ENCODE measurements around the gene KLHL4. TPM values are rescaled to one million over a fixed set of nuclear protein-coding genes. Genes with fewer than 3 reads are reported as not detected.
"Not testable (repeated sequence)": the region's sequence is repeated elsewhere in the genome, so short reads cannot be mapped to it uniquely, and the experiment has no call there.

KLHL4 gene, protein sequence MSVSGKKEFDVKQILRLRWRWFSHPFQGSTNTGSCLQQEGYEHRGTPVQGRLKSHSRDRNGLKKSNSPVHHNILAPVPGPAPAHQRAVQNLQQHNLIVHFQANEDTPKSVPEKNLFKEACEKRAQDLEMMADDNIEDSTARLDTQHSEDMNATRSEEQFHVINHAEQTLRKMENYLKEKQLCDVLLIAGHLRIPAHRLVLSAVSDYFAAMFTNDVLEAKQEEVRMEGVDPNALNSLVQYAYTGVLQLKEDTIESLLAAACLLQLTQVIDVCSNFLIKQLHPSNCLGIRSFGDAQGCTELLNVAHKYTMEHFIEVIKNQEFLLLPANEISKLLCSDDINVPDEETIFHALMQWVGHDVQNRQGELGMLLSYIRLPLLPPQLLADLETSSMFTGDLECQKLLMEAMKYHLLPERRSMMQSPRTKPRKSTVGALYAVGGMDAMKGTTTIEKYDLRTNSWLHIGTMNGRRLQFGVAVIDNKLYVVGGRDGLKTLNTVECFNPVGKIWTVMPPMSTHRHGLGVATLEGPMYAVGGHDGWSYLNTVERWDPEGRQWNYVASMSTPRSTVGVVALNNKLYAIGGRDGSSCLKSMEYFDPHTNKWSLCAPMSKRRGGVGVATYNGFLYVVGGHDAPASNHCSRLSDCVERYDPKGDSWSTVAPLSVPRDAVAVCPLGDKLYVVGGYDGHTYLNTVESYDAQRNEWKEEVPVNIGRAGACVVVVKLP
- polyA plus RNA-seq (2011; rRNA removed) (0.17 and 0.33 TPM in 2 replicates), polyA minus RNA-seq (2011; rRNA and poly(A)+ RNA removed) (0.17 and 0.32 TPM in 2 replicates)

- TF ChIP-seq, protein P1, sequence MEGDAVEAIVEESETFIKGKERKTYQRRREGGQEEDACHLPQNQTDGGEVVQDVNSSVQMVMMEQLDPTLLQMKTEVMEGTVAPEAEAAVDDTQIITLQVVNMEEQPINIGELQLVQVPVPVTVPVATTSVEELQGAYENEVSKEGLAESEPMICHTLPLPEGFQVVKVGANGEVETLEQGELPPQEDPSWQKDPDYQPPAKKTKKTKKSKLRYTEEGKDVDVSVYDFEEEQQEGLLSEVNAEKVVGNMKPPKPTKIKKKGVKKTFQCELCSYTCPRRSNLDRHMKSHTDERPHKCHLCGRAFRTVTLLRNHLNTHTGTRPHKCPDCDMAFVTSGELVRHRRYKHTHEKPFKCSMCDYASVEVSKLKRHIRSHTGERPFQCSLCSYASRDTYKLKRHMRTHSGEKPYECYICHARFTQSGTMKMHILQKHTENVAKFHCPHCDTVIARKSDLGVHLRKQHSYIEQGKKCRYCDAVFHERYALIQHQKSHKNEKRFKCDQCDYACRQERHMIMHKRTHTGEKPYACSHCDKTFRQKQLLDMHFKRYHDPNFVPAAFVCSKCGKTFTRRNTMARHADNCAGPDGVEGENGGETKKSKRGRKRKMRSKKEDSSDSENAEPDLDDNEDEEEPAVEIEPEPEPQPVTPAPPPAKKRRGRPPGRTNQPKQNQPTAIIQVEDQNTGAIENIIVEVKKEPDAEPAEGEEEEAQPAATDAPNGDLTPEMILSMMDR (IDR thresholded peaks at IDR 0.05; ENCODE audit: low read depth, low read length): no peak
- no peaks in the 10 kb centered on the region for H3K27me3 ChIP-seq (ENCODE audit: control insufficient read depth, insufficient read depth, low read length)
- peak within 1 kb of the TSS; percentile 43 for H3K4me3 ChIP-seq (ENCODE audit: low read depth, low read length)
- ChIA-PET CTCF (no interaction called here), POLR2A (no interaction called here)
- no peak within 1 kb of the TSS for H3K27ac ChIP-seq (ENCODE audit: low read depth, low read length)
- peak; percentile 38 for DNase-seq (ENCODE audit: low read depth, low spot score)
- H3K9me3 ChIP-seq (ENCODE audit: control insufficient read depth, insufficient read depth, low read length): no peaks in the 10 kb centered on the region
These were observed at the start of gene KLHL4 for GRCh38 chrX:87517571-87518141. KLHL4 (plus strand) TSS chrX:87517802; CDS start chrX:87517894, 92 bp downstream.

DNA sequence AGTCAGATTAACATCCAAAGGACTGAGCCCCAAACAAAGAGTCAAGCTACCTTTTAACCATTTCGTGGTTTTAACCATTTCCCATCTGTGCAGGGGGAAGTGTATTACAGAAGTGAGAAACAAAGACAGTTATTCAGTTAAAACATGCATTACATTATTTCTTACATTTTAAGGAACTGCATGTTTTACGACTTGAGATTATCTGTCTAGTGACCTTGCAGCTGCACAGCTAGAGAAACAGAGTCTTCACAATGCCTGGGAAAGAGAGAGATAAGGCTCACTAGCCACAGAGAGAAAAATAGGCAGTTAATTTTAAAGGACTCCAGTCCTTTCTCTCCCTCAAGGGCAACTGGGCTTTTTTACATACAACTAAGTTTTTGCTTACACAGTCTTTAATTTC lies 48.7 kb upstream of the KLHL4 start:
- H3K27me3 ChIP-seq (ENCODE audit: control insufficient read depth, insufficient read depth, low read length): no peaks in the 10 kb centered on the region
- no peak overlapping the region for H3K27ac ChIP-seq (ENCODE audit: low read depth, low read length)
- DNase-seq (ENCODE audit: low read depth, low spot score): no peak
- POLR2A ChIA-PET: no interaction called here
- TF ChIP-seq, protein P1 (IDR thresholded peaks at IDR 0.05; ENCODE audit: low read depth, low read length): no peak
- H3K4me3 ChIP-seq (ENCODE audit: low read depth, low read length): no peak overlapping the region
- H3K9me3 ChIP-seq (ENCODE audit: control insufficient read depth, insufficient read depth, low read length): no peaks in the 10 kb centered on the region
- CTCF ChIA-PET: no interaction called here

- H3K27ac ChIP-seq (ENCODE audit: low read depth, low read length): no peak overlapping the region
- H3K27me3 ChIP-seq (ENCODE audit: control insufficient read depth, insufficient read depth, low read length): no peaks in the 10 kb centered on the region
- TF ChIP-seq, protein P1 (IDR thresholded peaks at IDR 0.05; ENCODE audit: low read depth, low read length): no peak
- no peaks in the 10 kb centered on the region; the same call in 1 of the 2 replicates for H3K9me3 ChIP-seq (ENCODE audit: control insufficient read depth, insufficient read depth, low read length)
- no peak overlapping the region for H3K4me3 ChIP-seq (ENCODE audit: low read depth, low read length)
- DNase-seq (ENCODE audit: low read depth, low spot score): no peak
- ChIA-PET POLR2A (no interaction called here), CTCF (no interaction called here)
These were observed 41.8 kb upstream of the KLHL4 start for GRCh38 chrX:87475793-87476192.

- H3K4me3 ChIP-seq (ENCODE audit: low read depth, low read length); H3K27ac ChIP-seq (ENCODE audit: low read depth, low read length); POLR2A ChIA-PET; DNase-seq (ENCODE audit: low read depth, low spot score); H3K27me3 ChIP-seq (ENCODE audit: control insufficient read depth, insufficient read depth, low read length); CTCF ChIA-PET; H3K9me3 ChIP-seq (ENCODE audit: control insufficient read depth, insufficient read depth, low read length): not testable (repeated sequence)
These were observed 38.9 kb upstream of the KLHL4 start for GRCh38 chrX:87478703-87479102.

DNA sequence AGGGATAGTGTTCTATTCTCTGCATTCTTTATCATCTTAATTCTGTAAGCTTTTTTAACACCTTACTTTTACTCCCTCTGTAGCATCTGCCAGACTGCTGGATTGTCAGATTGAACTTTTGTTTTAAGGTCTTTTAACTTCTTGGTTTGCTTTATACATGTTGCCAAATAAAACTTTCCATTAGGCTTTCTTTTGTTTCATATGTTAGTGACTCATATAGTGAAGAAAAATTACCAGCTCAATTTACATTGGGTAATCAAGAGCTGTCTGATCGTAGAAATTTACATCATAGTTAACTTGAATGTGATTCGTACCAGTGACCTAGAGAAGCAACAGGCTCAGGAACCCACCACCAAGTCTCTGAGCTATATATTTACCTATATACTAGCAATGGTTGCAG lies 28.5 kb upstream of the KLHL4 start:
- Histone ChIP-seq H3K4me3 (ENCODE audit: low read depth, low read length) (no peak overlapping the region), H3K27ac (ENCODE audit: low read depth, low read length) (no peak overlapping the region), H3K27me3 (ENCODE audit: control insufficient read depth, insufficient read depth, low read length) (no peaks in the 10 kb centered on the region), H3K9me3 (ENCODE audit: control insufficient read depth, insufficient read depth, low read length) (no peaks in the 10 kb centered on the region)
- ChIA-PET POLR2A (no interaction called here), CTCF (no interaction called here)
- TF ChIP-seq, protein P1 (IDR thresholded peaks at IDR 0.05; ENCODE audit: low read depth, low read length): no peak
- DNase-seq (ENCODE audit: low read depth, low spot score): no peak

All from AG04450 (cell line).